Left cardiac atrium (tissue), 4 donors: ENCODE measurements around the gene CBS. TPM values are rescaled to one million over a fixed set of nuclear protein-coding genes. Genes with fewer than 3 reads are reported as not detected.
"Not testable (repeated sequence)": the region's sequence is repeated elsewhere in the genome, so short reads cannot be mapped to it uniquely, and the experiment has no call there.

Experiments used
- ATAC-seq, 2 donors: fragments of 200-7000 bp; cut with Tn5 transposase; one replicate each; pipeline ENCODE4 v1.9.1; 2020; ENCODE audit warnings: mild to moderate bottlenecking in 2 of 2, moderate library complexity in 2 of 2
- DNase-seq: peaks from one replicate; pipeline ENCODE4 v3.0.0-alpha.2; 2020
- intact Hi-C, 2 donors: fragments of 100-400 bp; cut with DNase I; formaldehyde crosslinking; loops; one replicate each; pipeline versions ENCODE4 v1.14.1 to v1.15.1; 2022 to 2023
- total RNA-seq, 2 donors: library from RNA; stranded (reverse); fragmentation: NEBNext Ultra II Directional; extraction: Animal tissue kit (Norgen Biotek cat#: 25700); gene quantifications; one replicate each; pipeline ENCODE4 v1.2.1, GENCODE V29; 2021
- donor health status: DM: no; HTN: yes; CAD: no.
- donor health status: DM: no; HTN: yes; CAD: no; lungs with severe emphysema.
- donor health status: DM: yes; HTN: yes; CAD: no.
- donor health status: Dilated cardiomyopathy.

Gene CBS
- total RNA-seq, 2 donors from 2014 or later: 5.8 to 12.8 TPM

DNA sequence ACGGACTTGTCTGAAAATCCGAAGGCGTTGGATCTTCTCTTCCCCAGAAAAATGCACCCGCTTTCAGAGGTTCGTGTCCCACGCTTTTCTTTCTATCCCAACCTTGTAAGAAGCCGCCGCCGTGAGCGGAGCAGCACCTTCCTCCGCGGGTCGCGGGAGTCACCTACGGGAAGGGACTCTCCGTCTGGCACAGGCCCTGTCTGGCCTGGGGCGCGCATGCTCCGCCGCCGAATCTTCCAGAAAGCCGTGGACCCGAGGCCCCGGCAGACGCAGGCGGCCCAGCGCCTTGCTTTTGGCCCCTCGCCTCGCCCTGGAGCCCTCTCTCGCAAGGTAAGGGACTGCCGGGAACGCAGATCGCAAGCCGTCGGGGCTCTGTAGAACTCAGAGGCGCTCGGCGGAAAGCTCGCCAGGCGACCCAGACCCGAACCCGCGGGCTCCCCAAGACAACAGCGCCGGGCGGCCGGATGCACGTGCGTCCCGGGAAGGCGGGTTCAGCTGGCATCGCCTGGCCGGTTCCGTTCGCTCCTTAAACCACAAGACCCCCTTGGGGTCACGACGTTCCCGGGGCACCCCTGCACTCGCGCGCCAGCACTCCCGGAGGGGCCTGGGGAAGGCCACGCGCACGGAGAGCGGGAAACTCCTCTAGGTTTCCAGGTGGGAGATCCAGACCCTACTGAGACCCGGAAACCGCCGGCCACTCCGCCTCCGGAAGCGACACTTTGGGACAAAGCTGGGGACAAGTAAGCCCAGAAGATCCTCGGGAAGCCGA is 1.1 kb downstream of the CBS start:
- ATAC-seq: peak in 1 of 2 donors; percentile 17
- intact Hi-C loops, DNase-seq: not testable (repeated sequence)

DNA sequence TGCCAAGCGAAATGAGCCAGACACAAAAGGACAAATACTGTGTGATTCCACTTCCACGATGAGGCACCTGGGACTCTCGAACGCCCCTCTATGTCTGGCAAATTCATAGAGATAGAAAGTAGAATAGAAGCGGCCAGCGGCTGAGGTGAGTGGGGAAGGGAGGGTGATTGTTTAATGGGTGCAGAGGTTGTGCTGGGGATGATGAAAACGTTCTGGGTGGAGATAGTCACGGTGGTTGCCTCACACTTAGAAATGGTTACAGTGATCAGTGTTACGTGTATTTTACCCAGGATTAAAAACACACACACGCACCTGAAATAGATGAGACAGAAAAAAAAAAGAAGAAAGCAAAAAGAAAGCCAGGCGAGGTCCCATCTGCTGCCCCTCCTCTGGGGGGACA is 2.9 kb downstream of the CBS start:
- ATAC-seq, DNase-seq, intact Hi-C loops: not testable (repeated sequence)

DNA sequence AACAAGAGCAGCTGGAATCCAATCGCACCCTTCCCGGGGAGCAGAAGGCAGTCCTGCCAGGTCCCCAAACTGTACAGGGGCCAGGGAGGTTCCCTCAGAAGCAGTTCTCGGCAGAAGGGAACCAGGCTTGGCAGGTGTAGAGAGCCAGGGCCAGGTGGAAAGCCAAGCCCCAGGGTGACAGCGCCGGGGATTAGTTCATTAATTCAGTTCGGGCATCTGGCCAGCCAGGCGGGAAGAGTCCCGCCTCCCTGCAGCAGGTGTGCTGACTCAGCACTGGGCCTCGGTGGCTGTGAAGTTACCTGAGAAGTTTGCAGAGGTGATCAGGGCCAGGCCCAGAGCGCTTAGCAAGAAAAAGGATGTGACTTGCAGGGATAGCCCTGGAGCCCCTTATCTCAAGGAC is 6.0 kb downstream of the CBS start:
- intact Hi-C loops, ATAC-seq, DNase-seq: not testable (repeated sequence)

DNA sequence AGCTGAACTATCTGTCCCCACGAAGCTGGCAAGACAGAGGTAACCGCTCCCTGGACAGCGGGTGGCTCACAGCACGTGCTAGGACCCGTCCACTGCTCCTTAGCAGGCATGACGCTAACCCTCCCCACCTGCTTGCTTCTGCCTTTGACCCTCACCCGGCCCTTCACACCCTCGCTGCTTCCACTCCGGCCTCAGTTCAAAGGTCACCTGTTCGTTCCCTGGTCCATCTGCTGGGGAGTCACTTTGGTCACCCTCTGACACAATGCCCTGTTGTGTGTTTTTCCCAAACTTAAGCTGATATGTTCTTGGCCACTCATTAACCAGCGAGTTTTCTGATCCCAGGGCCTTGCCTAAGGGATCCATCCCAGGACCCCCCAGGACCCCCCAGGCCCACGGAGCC is 7.6 kb downstream of the CBS start:
- DNase-seq, intact Hi-C loops, ATAC-seq: not testable (repeated sequence)

DNA sequence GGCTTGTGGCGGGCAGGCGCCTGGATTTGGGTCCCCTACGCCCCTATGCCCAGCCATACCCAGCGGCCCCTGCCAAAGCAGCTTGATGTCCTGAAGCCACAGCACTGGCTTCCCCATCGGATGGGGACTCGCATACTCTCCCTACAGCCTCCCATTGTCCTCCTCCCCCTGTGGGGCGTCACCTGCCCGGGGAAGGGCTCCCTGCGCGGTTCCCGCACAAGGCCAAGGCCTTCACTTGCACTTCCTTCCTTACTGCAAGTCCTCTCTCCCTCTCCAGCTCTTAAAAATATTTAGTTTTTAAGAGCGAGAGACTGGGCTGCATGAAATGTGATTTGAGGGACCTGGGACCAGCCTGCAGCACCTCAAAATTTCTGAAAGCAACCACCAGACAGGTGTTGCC is 8.9 kb downstream of the CBS start:
- intact Hi-C loops, DNase-seq, ATAC-seq: not testable (repeated sequence)

DNA sequence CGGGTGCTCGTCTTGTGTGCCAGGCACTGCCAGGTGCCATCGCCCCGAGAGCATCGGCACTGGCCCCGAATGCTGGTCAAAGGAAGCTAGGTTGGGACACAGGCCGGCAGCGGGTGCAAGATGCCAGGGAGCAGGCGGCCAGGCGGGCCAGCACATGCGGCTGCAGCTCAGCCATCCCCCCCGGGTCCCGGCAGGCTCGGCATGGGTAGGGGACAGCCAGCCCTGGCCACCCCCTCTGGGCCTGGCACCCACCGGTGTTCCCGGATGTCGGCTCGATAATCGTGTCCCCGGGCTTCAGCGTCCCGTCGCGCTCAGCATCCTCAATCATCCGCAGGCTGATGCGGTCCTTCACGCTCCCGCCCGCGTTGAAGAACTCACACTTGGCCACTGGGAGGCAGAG is 9.6 kb downstream of the CBS start:
- ATAC-seq, intact Hi-C loops, DNase-seq: not testable (repeated sequence)

DNA sequence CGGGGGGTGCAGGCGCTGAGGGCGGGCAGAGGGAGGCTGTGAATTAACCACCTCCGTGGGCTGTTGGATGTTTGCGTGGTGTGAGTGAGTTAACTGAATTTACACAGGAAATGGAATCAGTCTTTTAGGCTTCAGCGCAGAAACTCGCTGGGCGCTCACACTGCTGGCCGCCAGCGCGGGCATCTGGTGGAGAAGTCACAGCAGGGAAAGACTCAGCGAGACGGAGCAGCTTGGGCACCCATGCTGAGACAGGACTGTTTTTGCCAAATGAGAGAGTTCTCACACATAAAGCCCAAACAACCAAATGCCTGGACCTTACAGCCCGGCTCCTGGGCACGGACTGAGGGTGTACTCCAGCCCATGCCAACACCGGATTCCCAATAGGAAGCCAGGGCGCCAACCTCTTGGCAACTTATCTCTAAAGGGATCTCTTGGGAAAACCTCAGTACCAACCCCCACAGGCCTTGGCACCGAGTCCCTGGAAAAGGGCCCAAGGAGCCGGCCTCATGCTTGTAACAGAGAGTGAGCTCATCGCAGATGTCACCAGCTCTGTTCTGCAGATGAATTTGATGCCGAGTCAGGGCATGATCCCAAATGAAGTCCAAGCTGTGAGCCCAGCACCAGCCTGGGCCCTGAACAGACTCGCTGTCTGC is 11.2 kb downstream of the CBS start:
- peak in 1 of 2 donors; percentile 70 for ATAC-seq
- intact Hi-C loops, DNase-seq: not testable (repeated sequence)

DNA sequence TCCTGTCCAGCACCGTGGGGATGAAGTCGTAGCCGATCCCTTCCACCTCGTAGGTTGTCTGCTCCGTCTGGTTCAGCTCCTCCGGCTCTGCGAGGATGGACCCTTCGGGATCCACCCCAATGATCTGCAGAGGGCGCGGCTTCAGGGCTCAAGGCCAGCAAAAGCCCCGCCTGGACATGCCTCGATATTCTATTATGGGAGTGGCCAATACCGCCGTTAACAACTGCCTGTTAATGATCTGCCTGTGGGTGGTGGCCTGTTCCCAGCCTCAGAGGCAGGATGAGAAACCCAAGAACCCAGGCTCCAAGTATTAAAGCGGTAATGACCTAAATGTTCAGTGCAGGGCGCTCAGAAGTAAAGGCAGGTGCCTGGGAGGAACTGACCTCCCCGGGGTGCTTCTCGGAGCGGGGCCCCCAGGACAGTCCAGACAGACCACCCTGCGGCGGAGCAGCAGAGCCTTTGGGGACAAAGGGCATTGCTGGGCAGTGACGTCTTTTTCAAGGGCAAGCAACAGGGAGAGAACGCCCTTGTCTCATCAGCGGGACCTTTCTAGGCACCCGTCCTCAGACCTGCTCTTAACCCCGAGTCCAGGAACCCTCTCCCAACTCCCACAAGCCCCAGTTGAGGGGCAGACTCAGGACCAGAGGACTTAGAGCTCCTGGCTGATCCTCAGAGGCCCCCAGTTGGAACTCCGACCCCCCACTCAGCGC is 12.5 kb downstream of the CBS start:
- DNase-seq, intact Hi-C loops, ATAC-seq: not testable (repeated sequence)

DNA sequence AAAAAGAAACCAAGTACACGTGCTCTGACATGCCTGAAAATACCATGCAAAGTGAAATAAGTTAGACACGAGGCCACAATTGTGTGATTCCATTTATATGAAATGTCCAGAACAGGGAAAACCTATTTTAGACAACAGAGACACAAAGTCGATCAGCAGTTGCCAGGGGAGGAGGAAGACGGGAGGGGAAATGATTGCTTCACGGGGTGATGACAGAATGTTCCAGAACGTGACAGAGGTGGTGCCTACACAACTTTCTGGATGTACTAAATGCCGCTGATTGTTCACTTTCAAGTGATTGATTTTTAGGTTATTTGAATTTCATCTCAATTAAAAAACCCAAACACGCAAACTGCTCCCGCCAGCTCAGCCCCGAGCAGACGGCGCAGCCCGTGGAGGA is 22.5 kb downstream of the CBS start:
- DNase-seq, ATAC-seq, intact Hi-C loops: not testable (repeated sequence)

DNA sequence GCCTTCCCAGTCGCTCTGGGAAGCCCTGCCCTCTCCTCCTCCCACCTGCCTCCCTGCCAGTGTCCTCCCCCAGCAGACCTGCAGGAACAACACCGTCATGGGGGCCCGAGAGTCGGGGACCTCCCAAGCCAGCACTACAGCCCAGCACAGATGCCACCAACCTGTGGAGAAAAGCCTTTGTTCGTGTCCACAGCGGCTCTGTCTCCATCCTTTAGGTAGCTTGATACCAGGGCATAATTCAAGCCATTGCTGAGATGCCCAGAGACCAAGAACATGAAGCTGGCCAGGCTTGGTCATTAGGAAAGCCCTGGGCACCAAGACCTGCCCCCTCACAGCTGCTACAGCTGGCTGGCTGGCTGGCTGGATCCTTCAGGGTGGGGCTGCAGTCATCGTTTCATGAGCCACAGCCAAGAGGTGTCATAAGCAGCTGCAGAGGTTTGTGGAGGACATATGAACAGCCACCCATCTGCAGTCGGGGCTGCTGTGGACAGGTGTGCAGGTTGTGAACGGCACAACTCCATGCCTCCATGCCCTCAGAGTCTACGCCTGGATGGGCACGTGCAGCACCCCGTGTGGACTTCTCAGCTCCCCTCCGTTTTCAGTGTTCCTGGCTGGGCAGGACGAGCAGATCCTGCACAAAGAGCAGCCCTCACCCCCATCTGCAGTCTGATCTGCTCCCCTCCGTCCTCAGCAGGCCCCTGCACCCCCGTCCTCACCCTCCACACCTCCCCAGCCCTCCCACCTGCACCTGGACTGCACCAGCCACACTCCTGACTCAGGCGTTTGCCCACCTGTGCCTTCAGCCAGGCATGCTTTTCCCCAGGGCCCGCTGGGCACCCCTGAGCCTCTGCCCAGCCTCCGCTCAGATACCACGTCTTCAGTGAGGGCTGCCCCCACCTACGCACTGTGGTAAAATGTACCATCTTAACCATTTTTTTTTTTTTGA is 29.5 kb downstream of the CBS start:
- intact Hi-C loops, DNase-seq: not testable (repeated sequence)
- ATAC-seq: peak; percentile 20 to 33

DNA sequence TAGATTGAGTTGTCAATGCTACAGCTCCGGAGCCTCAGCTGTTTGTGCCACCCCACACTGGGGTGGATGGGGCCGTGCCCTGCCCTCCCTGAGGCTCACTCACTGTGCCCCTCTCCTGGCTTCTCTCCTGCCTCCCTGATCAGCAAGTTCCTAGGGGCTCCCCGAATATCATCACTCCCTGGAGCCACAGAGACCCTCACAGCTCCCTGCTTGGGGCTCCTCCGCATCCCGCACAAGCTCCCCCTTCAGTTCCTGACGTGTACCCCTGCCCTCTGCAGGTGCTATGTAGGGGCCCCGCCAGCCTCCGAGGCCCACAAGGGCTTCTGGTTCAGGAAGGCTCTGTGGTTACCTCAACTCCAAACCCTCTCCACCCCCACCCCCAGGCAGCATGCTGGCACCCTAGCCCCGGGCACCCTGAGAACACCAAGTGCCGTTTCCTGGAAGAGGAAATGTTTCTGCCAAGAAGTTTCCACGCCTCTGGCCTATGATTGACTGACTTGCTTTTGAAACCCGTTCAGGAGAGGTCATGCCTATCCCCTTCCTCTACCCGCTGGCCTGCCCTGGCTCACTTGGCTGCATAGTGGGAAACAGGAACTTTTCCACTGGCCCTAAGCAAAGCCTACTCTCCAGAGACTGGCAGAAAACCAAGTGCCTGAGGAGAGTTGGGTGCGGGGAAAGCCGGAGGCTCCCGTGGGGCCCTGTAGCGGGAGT is 30.3 kb downstream of the CBS start:
- intact Hi-C loops, DNase-seq: not testable (repeated sequence)
- ATAC-seq: peak; percentile 81 to 89

DNA sequence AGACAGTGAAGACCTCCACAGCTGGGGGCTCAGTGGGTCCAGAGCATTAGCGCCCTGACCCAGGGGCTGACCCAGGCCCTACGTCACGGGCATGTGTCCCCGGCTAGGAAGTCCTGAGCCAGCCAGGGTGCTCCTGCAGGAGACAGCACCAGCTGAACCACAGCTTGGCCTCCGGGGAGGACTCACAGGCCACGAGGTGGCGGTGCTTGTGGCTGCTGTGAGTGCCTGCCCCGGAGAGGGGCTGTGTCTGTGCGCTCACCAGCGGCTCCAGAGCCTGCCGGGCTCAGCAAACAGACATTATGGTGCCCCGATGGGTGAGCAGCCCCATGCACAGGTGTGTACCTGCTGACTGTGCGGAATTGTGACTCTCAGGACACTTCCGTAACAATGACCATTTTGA is 31.1 kb downstream of the CBS start:
- ATAC-seq, intact Hi-C loops, DNase-seq: not testable (repeated sequence)

DNA sequence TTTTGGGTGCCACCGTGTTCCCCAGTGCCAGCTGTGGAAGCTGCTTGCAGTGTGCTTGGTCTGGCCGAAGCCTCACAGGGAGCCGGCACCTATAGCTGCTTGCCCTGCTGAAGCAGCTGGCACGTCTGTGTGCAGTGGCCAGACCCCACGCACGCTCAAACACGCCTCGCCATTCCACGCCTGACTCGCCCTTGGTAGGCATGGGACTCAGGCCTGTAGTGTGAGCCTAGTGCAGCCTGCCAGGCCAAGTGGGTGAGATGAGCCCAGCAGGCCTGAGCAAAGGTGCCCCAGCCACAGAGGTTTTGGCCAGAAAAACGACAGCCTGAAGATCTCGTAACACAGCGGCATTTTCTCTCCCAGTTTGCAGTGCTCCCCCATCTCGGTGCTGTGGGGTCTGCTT is 32.3 kb downstream of the CBS start:
- intact Hi-C loops, ATAC-seq, DNase-seq: not testable (repeated sequence)

DNA sequence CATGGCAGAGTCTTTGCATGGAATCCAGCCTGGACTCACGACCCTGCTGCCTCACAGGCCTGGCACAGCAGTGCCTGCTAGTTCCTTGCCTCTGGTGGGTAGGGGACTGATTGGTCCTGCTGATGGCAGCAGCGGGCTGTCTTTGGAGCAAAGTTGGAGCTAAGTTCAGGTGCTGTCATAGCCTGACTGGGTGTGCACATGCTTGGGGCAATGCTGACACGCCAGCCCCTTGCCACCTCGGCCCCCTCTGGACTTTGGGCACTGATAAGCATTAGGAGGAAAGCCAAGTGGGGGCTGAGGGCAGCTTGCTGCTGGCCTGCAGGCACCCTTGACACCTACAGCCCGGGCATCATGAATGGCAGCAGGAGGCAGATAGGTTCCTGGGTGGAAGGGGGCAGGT is 33.5 kb downstream of the CBS start:
- DNase-seq, intact Hi-C loops, ATAC-seq: not testable (repeated sequence)

DNA sequence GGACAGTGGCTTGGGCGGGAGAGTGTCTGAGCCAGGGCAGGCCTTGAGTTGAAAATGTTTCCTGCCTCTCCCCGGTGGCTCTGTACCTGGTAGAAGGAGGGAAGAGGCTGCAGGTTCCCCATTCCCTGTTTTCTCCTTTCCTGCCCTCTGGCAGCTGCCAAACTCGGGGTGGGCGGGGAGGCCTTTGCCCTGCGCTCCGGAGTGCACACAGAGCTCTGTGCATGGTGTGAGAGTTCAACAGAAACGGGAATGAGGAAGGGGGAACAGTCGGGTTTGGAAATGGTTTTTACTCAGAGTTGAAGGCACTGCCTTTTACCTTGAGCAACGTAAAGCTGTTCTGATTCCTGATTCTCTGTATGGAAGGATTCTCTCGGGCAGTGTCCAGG is 37.0 kb downstream of the CBS start:
- DNase-seq, intact Hi-C loops, ATAC-seq: not testable (repeated sequence)

DNA sequence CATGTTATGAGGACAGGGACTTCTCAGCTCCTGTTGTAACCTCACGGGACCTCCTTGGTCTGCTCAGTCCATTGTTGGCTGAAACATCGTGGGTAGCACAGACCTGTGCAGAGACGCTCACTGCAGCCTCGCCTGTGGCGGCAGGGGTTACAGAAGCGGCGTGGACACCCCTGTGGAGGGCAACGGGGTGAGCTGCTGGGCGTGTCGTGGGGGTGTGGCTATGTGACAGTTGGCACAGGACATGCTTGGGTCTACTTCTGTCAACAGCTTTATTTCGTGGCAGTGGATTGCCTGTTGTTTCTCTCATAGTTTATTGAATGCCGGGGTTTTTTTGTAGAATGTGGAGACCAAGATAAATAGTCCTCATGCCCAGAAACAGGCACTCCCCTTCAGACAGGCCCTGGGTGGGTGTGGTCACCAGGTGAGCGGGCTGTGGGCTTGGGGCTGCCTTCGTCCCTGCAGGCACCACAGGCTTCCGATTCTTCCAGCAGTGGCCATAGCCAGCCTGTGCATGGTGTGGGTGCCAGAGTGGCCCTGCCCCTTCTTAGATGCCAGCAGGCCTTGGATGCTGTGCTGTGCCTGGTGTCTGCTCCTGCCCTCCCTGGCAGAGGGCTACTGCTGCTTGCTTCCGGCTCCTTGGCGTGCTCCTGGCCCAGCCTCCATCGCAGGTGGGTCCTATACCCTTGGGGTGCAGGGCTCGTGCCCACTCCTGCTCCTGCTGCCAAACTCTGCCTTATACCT is 37.5 kb downstream of the CBS start:
- intact Hi-C loops, DNase-seq: not testable (repeated sequence)
- ATAC-seq: peak in 1 of 2 donors; percentile 25

DNA sequence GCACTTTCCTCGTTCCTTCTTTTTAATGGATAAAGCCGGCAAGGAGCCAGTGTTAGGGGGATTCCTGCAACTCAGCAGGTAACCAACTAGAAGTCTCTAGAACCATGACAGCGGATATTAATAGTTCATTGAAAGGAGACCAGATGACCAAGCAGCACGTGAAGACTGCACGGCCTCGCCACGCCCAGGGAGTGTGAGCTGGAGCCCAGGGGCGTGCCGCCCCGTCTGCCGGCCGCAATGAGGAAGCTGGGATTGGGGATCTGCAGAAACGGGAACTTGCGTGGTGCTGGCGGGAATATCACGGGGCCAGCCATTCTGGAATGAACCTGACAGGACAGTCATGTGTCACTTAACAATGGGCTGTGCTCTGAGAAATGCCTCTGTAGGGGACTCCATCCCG is 38.7 kb downstream of the CBS start:
- ATAC-seq: peak; percentile 50 to 71
- DNase-seq, intact Hi-C loops: not testable (repeated sequence)
